GM12878 (cell line): ENCODE measurements around the gene ZNF276. TPM values are rescaled to one million over a fixed set of nuclear protein-coding genes. Genes with fewer than 3 reads are reported as not detected.

Experiments used
- BACH1 ChIP-seq: fragments of 450-650 bp; IDR thresholded peaks from 2 replicates; pipeline ENCODE4 v1.6.1; 2017; ENCODE audit warnings: mild to moderate bottlenecking, borderline replicate concordance
- BCL3 ChIP-seq: IDR thresholded peaks from 2 replicates; pipeline ENCODE4 v1.6.1; 2011; ENCODE audit warnings: borderline replicate concordance, low read depth, mild to moderate bottlenecking, moderate library complexity, low read length; ENCODE audit not compliant: insufficient read depth, poor library complexity, severe bottlenecking
- FOS ChIP-seq: IDR thresholded peaks from 3 replicates; pipeline ENCODE4 v1.6.1; 2011; ENCODE audit warnings: borderline replicate concordance; ENCODE audit not compliant: insufficient read length; ENCODE audit errors: extremely low read depth
- HDAC6 ChIP-seq: fragments of 200-600 bp; sonication (generic); IDR thresholded peaks from one replicate; pipeline ENCODE4 v1.8.0; 2017; ENCODE audit warnings: antibody characterized with exemption; ENCODE audit not compliant: unreplicated experiment
- IRF3 ChIP-seq: fragments of 450-650 bp; IDR thresholded peaks from 2 replicates; pipeline ENCODE4 v1.6.1; 2014; ENCODE audit warnings: mild to moderate bottlenecking
- JUND ChIP-seq: IDR thresholded peaks from 2 replicates; pipeline ENCODE4 v1.6.1; 2012; ENCODE audit warnings: low read depth, mild to moderate bottlenecking, low read length, improper control_type of control experiment, moderate library complexity
- KLF5 ChIP-seq: fragments of 450-650 bp; IDR thresholded peaks from 2 replicates; pipeline ENCODE4 v1.6.1; 2014; ENCODE audit warnings: mild to moderate bottlenecking; ENCODE audit not compliant: partially characterized antibody
- MEF2A ChIP-seq: IDR thresholded peaks from 2 replicates; pipeline ENCODE4 v1.6.1; 2011; ENCODE audit warnings: low read depth, mild to moderate bottlenecking, low read length, moderate library complexity; ENCODE audit not compliant: insufficient read depth
- MEF2B ChIP-seq: fragments of 450-650 bp; IDR thresholded peaks from 2 replicates; pipeline ENCODE4 v1.6.1; 2018; ENCODE audit warnings: mild to moderate bottlenecking, moderate library complexity; ENCODE audit not compliant: partially characterized antibody, poor library complexity, severe bottlenecking
- MTA3 ChIP-seq: IDR thresholded peaks from 2 replicates; pipeline ENCODE4 v1.6.1; 2012; ENCODE audit warnings: low read length, inconsistent platforms, borderline replicate concordance
- NFYA ChIP-seq: IDR thresholded peaks from 2 replicates; pipeline ENCODE4 v1.6.1; 2011; ENCODE audit warnings: low read depth, mild to moderate bottlenecking, low read length, improper control_type of control experiment, borderline replicate concordance
- NRF1 ChIP-seq: conservative IDR thresholded peaks from 2 replicates; pipeline ENCODE4 v1.6.1; 2011; ENCODE audit warnings: mild to moderate bottlenecking, low read depth, low read length, improper control_type of control experiment
- POLR2A ChIP-seq: IDR thresholded peaks from 2 replicates; pipeline ENCODE4 v1.6.1; 2011; ENCODE audit warnings: low read depth, mild to moderate bottlenecking, low read length
- POLR2AphosphoS5 ChIP-seq: IDR thresholded peaks from 2 replicates; pipeline ENCODE4 v1.6.1; 2011; ENCODE audit warnings: mild to moderate bottlenecking, low read length, inconsistent platforms
- POU2F2 ChIP-seq: IDR thresholded peaks from 3 replicates; pipeline ENCODE4 v1.6.1; 2011; ENCODE audit warnings: low read depth, mild to moderate bottlenecking, low read length, borderline replicate concordance
- RUNX3 ChIP-seq: IDR thresholded peaks from 2 replicates; pipeline ENCODE4 v1.6.1; 2012; ENCODE audit warnings: low read length, inconsistent platforms
- SMAD1 ChIP-seq: fragments of 450-650 bp; IDR thresholded peaks from 2 replicates; pipeline ENCODE4 v1.6.1; 2018; ENCODE audit warnings: mild to moderate bottlenecking, low read depth; ENCODE audit not compliant: partially characterized antibody
- SRF ChIP-seq, 2 experiments: IDR thresholded peaks; 2 replicates each; pipeline ENCODE4 v1.6.1; 2011; ENCODE audit warnings: low read depth in 2 of 2, low read length in 2 of 2, mild to moderate bottlenecking in 1 of 2, moderate library complexity in 1 of 2
- TCF3 ChIP-seq: IDR thresholded peaks from 2 replicates; pipeline ENCODE4 v1.6.1; 2012; ENCODE audit warnings: low read depth, mild to moderate bottlenecking, low read length, borderline replicate concordance; ENCODE audit not compliant: insufficient read depth
- WRNIP1 ChIP-seq: IDR thresholded peaks from 2 replicates; pipeline ENCODE4 v1.6.1; 2011; ENCODE audit warnings: low read depth, low read length, improper control_type of control experiment, borderline replicate concordance
- ZNF24 ChIP-seq: fragments of 450-650 bp; IDR thresholded peaks from 2 replicates; pipeline ENCODE4 v1.6.1; 2017; ENCODE audit warnings: antibody characterized with exemption, mild to moderate bottlenecking
- ZNF622 ChIP-seq: fragments of 450-650 bp; IDR thresholded peaks from 2 replicates; pipeline ENCODE4 v1.6.1; 2017; ENCODE audit warnings: mild to moderate bottlenecking, inconsistent platforms
- ZSCAN29 ChIP-seq: fragments of 450-650 bp; IDR thresholded peaks from 2 replicates; pipeline ENCODE4 v1.6.1; 2017; ENCODE audit warnings: mild to moderate bottlenecking, moderate library complexity
- polyA plus RNA-seq, 11 experiments: library from polyadenylated mRNA; depleted of rRNA in 4 of 11; unstranded in 6 of 11; stranded (reverse) in 5 of 11; fragments of >200 nt; fragmentation: Nextera tagmentation in 4 of 11; fragmentation: Illumina TruSeq in 1 of 11; extraction: Ambion mirVana in 4 of 11; extraction: Trizol in 1 of 11; gene quantifications; 1 replicate in 1 of 11; 2 replicates in 10 of 11; pipeline versions ENCODE4 v1.2.1 to v1.2.3, GENCODE V29; 2011 to 2016; ENCODE audit warnings: inconsistent platforms in 2 of 11, missing spikeins in 2 of 11, low read depth in 1 of 11
- total RNA-seq, 4 experiments: library from RNA; depleted of rRNA in 3 of 4; stranded (reverse); fragments of >200 nt in 3 of 4; fragmentation: Illumina TruSeq in 1 of 4; extraction: Trizol in 1 of 4; gene quantifications; 2 replicates each; pipeline versions ENCODE4 v1.2.1 to v1.2.3, GENCODE V29; 2013 to 2021
- TF ChIP-seq, protein P1 (sequence below): fragments of 150-350 bp; IDR thresholded peaks from 2 replicates; pipeline ENCODE4 v1.6.1; 2014; ENCODE audit warnings: mild to moderate bottlenecking, low read depth, low read length
- TF ChIP-seq, protein P2 (sequence below), 3 experiments: IDR thresholded peaks in 2 of 3; conservative IDR thresholded peaks in 1 of 3; 2 replicates each; pipeline ENCODE4 v1.5.1; 2011; ENCODE audit warnings: low read depth in 3 of 3, low read length in 3 of 3, mild to moderate bottlenecking in 3 of 3, control low read depth in 2 of 3, moderate library complexity in 2 of 3, inconsistent platforms in 1 of 3, mixed read lengths in 1 of 3; ENCODE audit not compliant: control insufficient read depth in 2 of 3, insufficient read depth in 1 of 3; ENCODE audit errors: extremely low read depth in 1 of 3

Gene ZNF276
- total and polyA plus RNA-seq, 10 of the 15 experiments (the other 5 are each of a cell fraction or from before 2014, with no cell fraction given), result 0.27 to 22.7 (median 8.7) TPM

- no peak for TF ChIP-seq NFYA
- TF ChIP-seq, protein P1, sequence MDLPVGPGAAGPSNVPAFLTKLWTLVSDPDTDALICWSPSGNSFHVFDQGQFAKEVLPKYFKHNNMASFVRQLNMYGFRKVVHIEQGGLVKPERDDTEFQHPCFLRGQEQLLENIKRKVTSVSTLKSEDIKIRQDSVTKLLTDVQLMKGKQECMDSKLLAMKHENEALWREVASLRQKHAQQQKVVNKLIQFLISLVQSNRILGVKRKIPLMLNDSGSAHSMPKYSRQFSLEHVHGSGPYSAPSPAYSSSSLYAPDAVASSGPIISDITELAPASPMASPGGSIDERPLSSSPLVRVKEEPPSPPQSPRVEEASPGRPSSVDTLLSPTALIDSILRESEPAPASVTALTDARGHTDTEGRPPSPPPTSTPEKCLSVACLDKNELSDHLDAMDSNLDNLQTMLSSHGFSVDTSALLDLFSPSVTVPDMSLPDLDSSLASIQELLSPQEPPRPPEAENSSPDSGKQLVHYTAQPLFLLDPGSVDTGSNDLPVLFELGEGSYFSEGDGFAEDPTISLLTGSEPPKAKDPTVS, result no peak
- no peak for TF ChIP-seq FOS
- TF ChIP-seq POU2F2, result peak; percentile 44; the same call in 1 of the 3 replicates
- TF ChIP-seq BCL3, result no peak
- TF ChIP-seq SRF (IDR thresholded peaks at IDR 0.05; ENCODE audit: low read depth in 2 of 2, low read length in 2 of 2), result peak in 1 of 2 experiments; percentile 29; a peak in 1 of 4 replicates
- no peak for TF ChIP-seq ZSCAN29
- peak; percentile 57; the same call in 1 of the 2 replicates for TF ChIP-seq BACH1
- TF ChIP-seq POLR2A, result no peak; the same call in none of the 2 replicates
- TF ChIP-seq MTA3, result no peak
- no peak for TF ChIP-seq MEF2A
- no peak for TF ChIP-seq ZNF622
- TF ChIP-seq, protein P2, sequence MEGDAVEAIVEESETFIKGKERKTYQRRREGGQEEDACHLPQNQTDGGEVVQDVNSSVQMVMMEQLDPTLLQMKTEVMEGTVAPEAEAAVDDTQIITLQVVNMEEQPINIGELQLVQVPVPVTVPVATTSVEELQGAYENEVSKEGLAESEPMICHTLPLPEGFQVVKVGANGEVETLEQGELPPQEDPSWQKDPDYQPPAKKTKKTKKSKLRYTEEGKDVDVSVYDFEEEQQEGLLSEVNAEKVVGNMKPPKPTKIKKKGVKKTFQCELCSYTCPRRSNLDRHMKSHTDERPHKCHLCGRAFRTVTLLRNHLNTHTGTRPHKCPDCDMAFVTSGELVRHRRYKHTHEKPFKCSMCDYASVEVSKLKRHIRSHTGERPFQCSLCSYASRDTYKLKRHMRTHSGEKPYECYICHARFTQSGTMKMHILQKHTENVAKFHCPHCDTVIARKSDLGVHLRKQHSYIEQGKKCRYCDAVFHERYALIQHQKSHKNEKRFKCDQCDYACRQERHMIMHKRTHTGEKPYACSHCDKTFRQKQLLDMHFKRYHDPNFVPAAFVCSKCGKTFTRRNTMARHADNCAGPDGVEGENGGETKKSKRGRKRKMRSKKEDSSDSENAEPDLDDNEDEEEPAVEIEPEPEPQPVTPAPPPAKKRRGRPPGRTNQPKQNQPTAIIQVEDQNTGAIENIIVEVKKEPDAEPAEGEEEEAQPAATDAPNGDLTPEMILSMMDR (IDR thresholded peaks at IDR 0.05 in 2 of 3, conservative IDR thresholded peaks at IDR 0.05 in 1 of 3; ENCODE audit: control insufficient read depth in 2 of 3, extremely low read depth in 1 of 3, insufficient read depth in 1 of 3, low read depth in 3 of 3, low read length in 3 of 3), result peak; percentile 68 to 94 (median 71)
- no peak for TF ChIP-seq ZNF24
- no peak for TF ChIP-seq NRF1
- TF ChIP-seq WRNIP1, result no peak
- TF ChIP-seq RUNX3, result no peak
- no peak for TF ChIP-seq IRF3
- TF ChIP-seq MEF2B, result peak; percentile 96
- peak; percentile 64 for TF ChIP-seq KLF5
- no peak for TF ChIP-seq SMAD1
- TF ChIP-seq POLR2AphosphoS5, result no peak
- peak; percentile 96 for TF ChIP-seq JUND
- no peak for TF ChIP-seq HDAC6
- TF ChIP-seq TCF3, result peak; percentile 77
These were observed 21.2 kb upstream of the ZNF276 start (continued) for GRCh38 chr16:89700100-89700648.
